ENCODE data around the gene PTPN20.

GRCh38 chr10:47050618-47051455 lies 139.6 kb downstream of the PTPN20 start:
- TF ChIP-seq CTCF (IDR thresholded peaks at IDR 0.05) (no peak), REST (IDR thresholded peaks at IDR 0.05; ENCODE audit: insufficient read depth in 1 of 2, low read depth in 2 of 2, low read length in 1 of 2) (no peak)

Measured in Panc1 (cell line).